HG02610 (cell line): Measurements from ENCODE around the gene ARHGEF17.
A peak's percentile ranks its signal among the peaks of the same experiment; 100 is the strongest.
"Not testable (repeated sequence)": the region's sequence is repeated elsewhere in the genome, so short reads cannot be mapped to it uniquely, and the experiment has no call there.

ENCODE experiments used
- ATAC-seq: cut with Tn5 transposase; IDR thresholded peaks from one replicate; pipeline ENCODE4 v1.9.1; 2021; ENCODE audit warnings: mild to moderate bottlenecking, moderate library complexity; ENCODE audit not compliant: unreplicated experiment

Gene ARHGEF17, protein sequence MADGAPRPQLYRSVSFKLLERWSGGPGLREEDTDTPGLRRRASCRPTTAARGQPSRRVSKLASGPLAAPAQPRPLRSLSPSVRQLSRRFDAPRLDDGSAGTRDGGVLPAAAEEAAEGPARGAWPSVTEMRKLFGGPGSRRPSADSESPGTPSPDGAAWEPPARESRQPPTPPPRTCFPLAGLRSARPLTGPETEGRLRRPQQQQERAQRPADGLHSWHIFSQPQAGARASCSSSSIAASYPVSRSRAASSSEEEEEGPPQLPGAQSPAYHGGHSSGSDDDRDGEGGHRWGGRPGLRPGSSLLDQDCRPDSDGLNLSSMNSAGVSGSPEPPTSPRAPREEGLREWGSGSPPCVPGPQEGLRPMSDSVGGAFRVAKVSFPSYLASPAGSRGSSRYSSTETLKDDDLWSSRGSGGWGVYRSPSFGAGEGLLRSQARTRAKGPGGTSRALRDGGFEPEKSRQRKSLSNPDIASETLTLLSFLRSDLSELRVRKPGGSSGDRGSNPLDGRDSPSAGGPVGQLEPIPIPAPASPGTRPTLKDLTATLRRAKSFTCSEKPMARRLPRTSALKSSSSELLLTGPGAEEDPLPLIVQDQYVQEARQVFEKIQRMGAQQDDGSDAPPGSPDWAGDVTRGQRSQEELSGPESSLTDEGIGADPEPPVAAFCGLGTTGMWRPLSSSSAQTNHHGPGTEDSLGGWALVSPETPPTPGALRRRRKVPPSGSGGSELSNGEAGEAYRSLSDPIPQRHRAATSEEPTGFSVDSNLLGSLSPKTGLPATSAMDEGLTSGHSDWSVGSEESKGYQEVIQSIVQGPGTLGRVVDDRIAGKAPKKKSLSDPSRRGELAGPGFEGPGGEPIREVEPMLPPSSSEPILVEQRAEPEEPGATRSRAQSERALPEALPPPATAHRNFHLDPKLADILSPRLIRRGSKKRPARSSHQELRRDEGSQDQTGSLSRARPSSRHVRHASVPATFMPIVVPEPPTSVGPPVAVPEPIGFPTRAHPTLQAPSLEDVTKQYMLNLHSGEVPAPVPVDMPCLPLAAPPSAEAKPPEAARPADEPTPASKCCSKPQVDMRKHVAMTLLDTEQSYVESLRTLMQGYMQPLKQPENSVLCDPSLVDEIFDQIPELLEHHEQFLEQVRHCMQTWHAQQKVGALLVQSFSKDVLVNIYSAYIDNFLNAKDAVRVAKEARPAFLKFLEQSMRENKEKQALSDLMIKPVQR (N-terminal part only)

GRCh38 chr11:73308003-73308960 lies at the start of gene ARHGEF17:
Gene ARHGEF17 (plus strand): TSS chr11:73308276. CDS start chr11:73308639, 363 bp downstream.
- ATAC-seq, result peak; percentile 29

- no peak for ATAC-seq
These were observed 48.5 kb upstream of the ARHGEF17 start for GRCh38 chr11:73259406-73260126.

DNA sequence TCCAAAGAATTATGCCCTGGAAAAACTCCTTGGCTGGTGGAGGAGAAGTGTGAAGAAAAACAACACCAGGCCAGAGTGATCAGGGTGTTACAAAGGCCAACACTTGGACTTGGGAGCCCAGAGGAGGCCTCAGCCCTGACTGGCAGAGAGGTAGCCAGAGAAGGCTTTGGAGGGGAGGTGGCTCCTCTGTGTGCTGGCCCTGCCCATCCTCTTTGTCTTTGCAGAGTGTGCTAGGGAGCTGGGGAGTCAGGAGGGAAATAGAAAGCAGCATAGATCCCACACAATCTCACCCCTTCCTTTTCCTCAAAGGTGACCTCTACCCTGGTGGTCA lies 48.0 kb upstream of the ARHGEF17 start:
- no peak for ATAC-seq

DNA sequence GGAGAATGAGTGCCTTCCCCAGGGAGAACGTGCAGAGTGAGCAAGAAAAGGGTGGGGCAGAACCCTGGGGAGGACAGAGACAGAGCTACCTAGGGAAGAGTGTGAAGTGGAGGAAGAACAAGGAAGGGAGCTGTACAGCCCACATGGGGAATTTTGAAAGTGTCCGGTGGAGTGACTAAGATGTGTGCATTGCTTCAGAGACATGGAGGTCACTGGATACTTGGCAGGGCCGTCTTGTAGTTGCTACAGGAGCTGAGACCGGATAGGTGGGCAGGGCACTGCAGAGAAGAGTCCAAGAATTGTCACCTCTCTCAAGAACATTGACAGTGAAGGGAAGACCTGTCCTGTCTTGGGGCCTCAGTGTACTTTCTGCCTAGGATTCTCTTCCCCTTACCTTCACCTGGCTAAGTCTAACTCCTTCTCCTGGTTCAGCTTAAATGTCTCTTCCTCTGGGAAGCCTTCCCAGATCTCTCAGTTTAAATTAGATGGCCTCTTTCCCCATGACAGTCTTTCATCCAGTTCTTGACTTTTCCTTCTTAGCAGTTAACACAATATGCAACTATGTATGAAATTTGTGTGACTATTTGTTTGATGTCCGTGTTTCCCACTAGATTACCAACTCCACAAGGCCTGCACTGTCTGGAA lies 45.1 kb upstream of the ARHGEF17 start:
- ATAC-seq, result no peak

DNA sequence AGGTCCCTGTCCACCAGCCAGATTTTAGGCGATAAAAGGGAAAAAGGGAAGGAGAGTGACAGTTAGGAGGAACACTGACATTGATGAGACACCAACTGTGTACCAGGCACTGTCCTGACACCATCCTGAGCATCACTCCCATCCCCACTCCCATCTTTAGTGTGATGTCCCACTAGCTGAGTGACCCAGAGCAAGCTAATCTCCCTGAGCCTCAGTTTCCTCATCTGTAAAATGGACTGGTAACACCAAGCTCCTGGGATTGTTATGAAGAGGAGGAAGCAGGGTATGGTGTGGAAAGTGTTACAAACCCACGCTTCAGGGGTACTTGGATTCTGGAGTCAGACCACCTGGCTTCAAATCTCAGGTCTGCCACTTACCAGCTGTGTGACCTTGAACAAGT lies 44.4 kb upstream of the ARHGEF17 start:
- no peak for ATAC-seq

DNA sequence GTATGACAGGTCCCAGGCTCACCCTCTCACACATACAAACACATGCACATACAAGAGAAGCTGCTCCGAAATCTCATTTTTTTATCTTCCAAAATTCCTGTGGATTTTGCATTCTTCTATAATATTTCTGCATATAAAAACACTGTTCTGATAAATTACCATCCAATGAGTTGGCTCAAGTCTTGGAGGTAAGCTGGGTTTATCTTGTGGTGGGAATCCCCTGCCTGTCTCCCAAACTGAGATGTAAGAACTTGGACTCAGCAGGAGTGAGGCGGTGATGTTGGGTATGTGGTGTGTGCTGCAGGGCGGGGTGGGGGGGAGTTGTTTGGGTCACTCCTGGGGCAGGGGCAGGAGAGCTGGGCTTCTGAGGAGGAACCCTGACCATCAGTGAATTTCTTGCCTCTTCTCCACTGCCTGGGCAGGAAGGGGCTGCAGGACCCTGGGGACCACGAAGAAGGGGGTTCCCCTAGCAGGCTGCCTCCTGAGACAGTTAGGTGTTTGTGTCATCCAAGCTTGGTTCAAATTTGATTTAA lies 42.7 kb upstream of the ARHGEF17 start:
- ATAC-seq, result no peak

- no peak for ATAC-seq
These were observed 42.0 kb upstream of the ARHGEF17 start for GRCh38 chr11:73265853-73266645.

DNA sequence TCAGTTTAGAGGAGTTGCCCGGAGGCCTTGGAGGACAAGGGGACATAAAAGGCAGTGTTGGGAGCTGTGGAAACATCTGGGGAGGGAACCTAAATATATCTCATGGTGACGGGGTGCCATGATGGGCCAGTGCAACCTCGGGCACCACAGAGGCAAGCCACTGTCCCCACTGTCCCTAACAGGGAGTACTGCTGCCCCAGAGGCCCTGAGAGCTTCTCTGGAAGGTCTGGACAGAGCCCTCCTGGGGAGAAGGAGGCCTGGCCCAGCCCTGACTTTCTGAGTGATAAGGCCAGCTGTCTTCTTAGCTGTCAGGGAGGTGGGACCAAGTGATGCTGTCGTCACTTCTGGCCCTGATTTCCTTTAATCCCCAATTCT lies 41.4 kb upstream of the ARHGEF17 start:
- no peak for ATAC-seq

- ATAC-seq, result no peak
These were observed 40.8 kb upstream of the ARHGEF17 start for GRCh38 chr11:73267122-73267846.

GRCh38 chr11:73267906-73268540 lies 40.1 kb upstream of the ARHGEF17 start:
- no peak for ATAC-seq

DNA sequence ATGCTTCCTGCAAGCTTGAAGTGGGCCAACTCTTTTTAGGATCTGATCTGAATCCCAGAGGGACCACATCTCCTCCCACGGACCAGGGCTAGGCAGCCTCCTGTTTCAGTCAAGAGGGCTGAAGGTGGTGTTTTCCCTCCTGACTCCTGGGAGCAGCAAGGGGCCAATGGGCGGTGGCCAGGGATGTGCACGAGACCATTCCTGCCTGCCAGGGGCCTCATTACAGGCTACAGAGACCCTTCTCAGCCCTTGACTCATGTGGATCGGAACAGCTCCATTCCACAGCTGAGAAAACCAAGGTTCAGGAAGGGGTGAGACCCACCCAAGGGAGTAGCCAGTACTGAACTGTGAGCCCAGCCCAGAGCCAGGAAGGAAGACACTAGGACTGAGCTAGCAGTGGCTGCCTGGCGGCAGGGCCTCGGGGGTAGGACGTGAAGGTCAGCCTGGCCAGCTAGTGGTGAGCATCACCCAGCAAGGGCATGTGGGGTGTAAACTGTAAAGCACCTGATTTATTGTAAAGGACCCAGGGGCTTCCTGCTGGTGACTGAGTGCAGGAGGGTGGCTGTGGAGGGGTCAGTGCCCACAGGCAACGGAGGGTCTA lies 39.3 kb upstream of the ARHGEF17 start:
- ATAC-seq, result no peak

DNA sequence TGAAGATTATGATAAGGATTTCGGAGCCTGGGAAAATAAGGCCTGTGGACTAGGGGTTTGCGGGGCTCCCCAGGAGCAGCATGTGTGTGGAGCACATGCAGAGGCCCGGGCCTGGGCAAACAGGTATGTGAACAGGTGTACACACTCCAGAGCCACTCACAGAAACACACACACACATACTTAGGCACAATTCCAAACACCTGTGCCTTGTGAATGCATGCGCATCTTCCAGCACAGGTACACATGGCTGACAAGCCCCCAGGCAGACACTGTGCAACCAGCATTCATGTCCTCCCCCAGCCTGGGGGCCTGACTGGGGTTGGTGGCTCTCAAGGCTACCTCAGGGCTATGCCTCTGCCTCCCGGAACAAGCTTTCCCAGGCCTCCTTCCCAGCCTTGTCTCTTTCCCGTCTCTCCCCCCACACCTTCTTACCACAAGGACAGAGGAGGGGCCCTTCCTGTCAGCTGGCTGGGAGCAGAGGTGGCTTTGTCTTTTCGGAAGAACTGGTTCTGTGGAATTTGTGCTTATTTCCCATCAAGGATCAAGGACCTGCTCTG lies 38.5 kb upstream of the ARHGEF17 start:
- ATAC-seq, result no peak

DNA sequence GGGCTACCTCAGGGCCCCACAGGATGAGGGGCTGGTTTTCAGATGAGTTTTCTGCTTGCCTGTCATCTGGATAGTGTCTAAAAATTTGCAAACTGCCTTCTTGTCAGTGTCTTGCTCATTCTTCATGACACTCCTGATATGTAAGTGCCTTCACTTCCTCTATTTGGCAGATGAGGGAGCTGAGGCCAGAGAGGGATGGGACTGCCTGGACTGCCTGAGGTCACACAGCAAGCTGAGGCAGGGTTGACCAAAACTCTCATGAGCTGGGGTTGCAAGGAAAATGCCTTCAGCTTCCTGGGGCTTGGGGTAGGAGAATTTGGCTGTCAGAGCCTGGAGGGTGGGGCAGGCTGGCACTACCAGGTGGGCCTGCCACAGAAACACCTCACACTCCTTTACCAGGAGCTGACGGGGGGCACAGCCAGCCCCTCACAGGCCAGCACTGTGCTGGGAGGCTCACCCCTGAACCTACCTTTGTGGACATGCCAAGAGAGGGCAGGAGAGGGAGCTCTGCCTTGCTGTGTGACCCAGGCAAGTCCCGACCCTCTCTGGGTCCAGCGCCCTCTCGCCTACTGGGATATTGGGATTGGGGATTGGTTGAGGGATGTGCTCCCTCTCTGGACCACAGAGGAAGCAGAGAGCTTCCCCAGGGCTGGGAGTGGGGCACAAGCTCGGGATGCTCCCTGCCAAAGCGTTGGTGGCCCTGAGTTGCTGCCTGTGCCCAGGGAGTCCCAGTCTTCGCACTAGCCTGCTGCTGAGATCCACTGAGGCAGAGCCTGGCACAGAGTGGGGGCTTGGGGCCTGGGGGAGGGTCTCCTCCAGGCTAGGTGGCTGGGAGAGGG lies 37.8 kb upstream of the ARHGEF17 start:
- no peak for ATAC-seq

DNA sequence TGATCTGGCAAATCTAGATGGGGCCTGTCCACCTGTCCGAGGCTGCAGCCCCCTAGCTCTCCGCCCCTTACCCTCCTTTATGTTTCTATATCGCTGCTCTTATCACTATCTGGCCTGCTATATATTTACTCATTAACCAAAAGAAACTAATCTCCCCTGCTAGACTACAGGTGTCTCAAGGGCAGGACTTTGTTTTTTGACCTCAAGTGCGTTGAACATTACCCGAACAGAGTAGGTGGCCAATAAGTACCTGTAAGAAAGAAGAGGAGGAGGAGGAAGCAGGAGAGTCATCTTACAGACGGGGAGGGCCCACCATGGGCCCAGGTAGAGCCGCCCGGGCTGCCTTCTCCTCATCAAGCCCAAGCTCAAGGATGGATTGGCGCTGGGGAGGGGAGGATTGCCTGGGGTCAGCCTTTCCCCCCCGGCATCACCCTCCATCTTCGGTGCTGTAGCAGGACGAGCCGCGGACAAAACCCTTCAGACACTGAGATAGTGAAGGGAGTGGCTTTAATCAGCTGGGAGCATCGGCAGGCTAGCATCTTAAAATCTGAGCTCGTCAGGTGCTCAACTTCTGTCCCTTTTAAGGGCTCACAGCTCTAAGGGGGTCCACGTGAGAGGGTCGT lies 37.1 kb upstream of the ARHGEF17 start:
- no peak for ATAC-seq

DNA sequence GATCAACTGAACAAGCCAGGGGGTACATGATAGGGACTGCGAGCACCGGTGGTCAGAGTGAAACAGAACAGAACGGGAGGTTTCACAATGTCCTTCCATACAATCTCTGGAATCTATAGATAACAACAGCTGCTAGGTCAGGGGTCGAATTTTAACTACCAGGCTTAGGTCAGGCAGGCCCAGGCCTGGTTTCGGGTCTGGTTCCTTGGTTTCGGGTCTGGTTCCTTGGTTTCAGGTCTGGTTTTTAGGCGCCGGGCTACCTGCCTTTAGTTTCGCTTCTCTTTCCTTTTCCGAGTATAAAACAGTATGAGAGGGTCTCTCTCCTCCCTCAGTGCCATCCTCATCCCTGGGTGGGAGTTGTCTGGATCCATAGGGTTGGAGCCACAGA lies 36.6 kb upstream of the ARHGEF17 start:
- ATAC-seq, result not testable (repeated sequence)
